SW480 (cell line): Measurements from ENCODE around the gene FES.

ENCODE experiments used
- DNase-seq: peaks from one replicate; pipeline ENCODE4 v3.0.0-alpha.2; 2016; ENCODE audit warnings: low spot score

FES gene

DNA sequence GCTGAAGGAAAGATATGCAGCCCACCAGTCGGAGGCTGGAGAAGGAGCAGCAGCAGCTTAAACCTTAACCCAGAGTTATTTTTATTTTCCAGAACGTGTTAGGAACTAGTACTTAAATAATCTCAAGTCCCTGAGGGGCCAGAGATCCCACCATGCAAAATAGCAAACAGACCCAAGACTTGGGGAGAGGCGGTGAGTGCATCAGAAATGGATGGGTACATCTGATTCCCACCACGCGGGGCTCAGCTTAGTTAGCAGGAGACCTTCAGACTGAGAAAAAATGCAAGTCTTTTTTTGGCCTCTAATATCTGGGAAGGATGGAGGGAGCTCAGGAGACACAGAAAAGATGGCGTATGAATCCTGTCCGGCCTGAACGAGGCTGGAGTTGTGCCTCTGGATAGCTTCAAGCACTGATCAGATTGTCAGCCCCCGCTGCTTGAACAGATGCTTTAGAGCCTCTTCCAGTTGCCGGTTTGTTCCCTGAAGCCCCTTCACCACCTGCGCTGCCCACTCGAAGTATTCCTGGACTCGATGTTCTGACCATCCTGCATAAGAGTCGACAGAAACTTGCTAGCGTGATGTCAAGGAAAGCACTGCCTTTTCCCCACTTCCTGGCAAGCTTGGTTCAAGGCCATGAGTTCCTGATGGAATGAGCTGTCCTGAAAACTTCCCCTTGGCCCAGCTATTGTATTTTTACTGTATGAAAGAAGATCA is 46.7 kb downstream of the FES start:
- peak; percentile 11 for DNase-seq

DNA sequence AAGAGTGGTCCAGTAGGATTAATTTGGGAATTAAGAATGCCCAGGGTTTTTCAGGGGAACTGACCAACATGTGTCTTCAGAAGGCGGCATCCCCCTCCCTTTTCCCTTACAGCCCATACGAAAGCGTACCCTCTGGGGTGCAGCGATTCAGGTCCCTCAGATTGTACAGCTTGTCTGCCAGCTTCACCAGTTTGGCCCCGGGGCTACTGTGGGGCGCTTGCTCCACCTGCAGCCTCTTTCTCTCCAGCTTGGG is 47.2 kb downstream of the FES start:
- no peak for DNase-seq

- DNase-seq: peak; percentile 92
Observed at GRCh38 chr15:90931828-90932659, 47.7 kb downstream of the FES start, which contains the start of gene HDDC3. TSS of gene HDDC3 (minus strand) at chr15:90932549. CDS start at chr15:90932540, 9 bp downstream.

- DNase-seq: no peak
Observed at GRCh38 chr15:90932660-90932991, 48.3 kb downstream of the FES start.

DNA sequence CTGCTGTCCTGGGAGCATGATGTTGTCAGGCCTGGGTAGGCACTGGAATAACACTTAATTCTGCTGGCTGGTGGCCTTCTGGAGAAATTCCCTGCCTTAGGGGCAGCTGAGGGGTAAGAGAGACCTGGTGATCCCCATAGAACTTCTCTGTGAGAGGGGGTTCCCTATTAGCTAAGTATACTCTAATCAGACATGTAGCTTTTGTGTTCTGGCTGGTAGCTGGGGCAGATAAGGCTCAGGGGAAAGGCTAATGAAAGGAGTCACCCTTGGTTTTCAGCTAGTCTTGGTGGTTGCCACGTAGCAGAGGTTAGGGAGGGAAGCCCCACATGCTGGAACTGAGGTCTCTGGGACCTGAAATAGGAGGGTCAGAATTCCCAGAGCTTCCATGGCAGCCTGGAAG is 49.0 kb downstream of the FES start:
- no peak for DNase-seq

GRCh38 chr15:90934256-90934948 is 50.1 kb downstream of the FES start:
- DNase-seq: peak; percentile 90

GRCh38 chr15:90934949-90935751 is 50.8 kb downstream of the FES start, which contains the start of gene UNC45A:
TSS of gene UNC45A (plus strand) at chr15:90935285. CDS start at chr15:90935325, 40 bp downstream.
- peak; percentile 91 for DNase-seq

DNA sequence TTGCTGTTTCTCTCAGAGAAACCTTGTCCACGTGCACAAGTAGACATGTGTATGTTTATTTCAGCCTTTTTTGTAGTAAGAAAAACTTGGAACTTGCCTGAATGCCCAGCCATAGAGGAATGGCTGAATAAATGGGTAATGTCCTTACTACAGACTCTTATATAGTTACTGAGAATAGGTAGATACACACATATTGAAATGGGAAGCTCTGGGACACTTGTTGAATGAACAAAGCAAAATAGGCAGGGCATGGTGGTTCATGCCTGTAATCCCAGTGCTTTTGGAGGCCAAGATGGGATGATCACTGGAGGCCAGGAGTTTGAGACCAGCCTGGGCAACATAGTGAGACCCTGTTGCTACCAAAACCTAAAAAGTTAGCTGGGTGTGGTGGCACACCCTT is 52.5 kb downstream of the FES start:
- DNase-seq: no peak

DNA sequence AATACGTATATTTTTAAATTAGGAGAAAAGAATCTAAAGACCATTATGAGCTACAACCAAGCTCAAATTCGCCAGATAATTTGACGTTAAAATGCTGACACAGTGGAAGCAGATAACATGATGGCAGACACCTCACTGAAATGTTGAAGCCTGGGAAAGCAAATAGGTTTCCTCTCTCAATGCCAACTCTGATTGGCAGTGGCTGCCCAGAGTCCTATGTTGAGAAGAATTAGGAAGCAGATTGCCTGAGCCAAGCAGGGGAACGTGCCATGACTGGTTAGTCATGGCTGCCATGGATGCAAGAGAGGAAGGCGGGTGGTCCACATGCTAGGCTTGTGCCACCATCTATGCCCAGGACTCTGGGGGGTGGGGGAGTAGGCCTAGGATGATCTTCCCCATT is 54.0 kb downstream of the FES start:
- no peak for DNase-seq

DNA sequence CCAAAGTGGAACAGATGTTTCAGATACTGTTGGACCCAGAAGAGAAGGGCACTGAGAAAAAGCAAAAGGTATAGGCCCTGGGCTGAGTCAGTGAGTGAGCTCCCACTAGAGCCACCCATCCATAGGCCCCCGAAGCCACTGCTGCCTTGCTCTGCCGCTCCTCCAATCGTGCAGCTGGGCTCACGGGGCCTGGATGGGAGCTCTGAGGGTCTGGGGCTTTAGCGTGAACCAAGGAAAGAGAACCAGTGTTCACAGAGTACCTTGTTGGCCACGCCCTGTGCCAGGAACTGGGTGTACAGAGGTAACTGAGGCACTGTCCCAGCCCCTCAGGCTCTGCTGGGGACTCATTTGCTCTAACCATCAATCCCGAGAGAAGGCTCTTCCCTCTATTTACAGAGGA is 55.5 kb downstream of the FES start:
- DNase-seq: no peak

GRCh38 chr15:90941038-90941437 is 56.7 kb downstream of the FES start:
- DNase-seq: no peak

DNA sequence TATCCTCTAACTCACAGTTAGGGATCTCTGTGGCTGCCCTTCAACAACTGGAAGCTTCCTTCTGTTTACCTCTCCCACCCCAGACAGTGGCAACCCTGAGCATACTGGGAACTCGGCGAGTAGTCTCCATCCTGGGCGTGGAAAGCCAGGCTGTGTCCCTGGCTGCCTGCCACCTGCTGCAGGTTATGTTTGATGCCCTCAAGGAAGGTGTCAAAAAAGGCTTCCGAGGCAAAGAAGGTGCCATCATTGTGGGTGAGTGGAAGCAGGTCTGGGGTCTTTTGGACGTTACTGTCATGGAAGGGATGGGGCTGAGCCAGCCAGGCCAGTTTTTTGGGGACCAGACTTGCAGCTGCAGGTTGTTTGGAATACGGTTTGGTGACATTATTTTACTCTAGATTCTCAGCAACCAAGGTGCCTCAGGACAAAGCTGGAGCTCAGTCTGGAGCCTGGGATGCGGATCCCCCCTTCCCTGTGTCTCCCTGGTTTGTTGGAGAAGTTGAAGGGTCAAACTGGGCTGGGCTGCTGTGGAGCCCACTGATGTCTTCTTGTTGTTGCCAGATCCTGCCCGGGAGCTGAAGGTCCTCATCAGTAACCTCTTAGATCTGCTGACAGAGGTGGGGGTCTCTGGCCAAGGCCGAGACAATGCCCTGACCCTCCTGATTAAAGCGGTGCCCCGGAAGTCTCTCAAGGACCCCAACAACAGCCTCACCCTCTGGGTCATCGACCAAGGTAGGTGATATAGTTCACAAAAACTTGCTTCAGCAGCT is 58.2 kb downstream of the FES start:
- DNase-seq: no peak

GRCh38 chr15:90945091-90945490 is 60.8 kb downstream of the FES start:
- DNase-seq: no peak
